Glutamatergic neuron (in vitro differentiated cells): ENCODE measurements around the gene NMNAT2. TPM values are rescaled to one million over a fixed set of nuclear protein-coding genes. Genes with fewer than 3 reads are reported as not detected.
"Not testable (repeated sequence)": the region's sequence is repeated elsewhere in the genome, so short reads cannot be mapped to it uniquely, and the experiment has no call there.

Experiments
- DNase-seq: peaks from one replicate; pipeline ENCODE4 v3.0.0; 2022
- H3K27ac Mint-ChIP-seq: one replicate; pipeline ENCODE4 v1.8.0; 2020; ENCODE audit warnings: mild to moderate bottlenecking, mixed read lengths, inconsistent platforms; ENCODE audit not compliant: unreplicated experiment
- H3K27me3 Mint-ChIP-seq: one replicate; pipeline ENCODE4 v1.8.0; 2020; ENCODE audit warnings: mild to moderate bottlenecking, moderate library complexity, mixed read lengths, inconsistent platforms; ENCODE audit not compliant: unreplicated experiment
- H3K36me3 Mint-ChIP-seq: one replicate; pipeline ENCODE4 v1.8.0; 2020; ENCODE audit warnings: mild to moderate bottlenecking, mixed read lengths, inconsistent platforms; ENCODE audit not compliant: unreplicated experiment
- H3K4me1 Mint-ChIP-seq: one replicate; pipeline ENCODE4 v1.8.0; 2020; ENCODE audit warnings: mild to moderate bottlenecking, low read depth, mixed read lengths, inconsistent platforms; ENCODE audit not compliant: unreplicated experiment
- H3K4me3 Mint-ChIP-seq: one replicate; pipeline ENCODE4 v1.8.0; 2020; ENCODE audit warnings: mild to moderate bottlenecking, mixed read lengths, inconsistent platforms; ENCODE audit not compliant: unreplicated experiment
- H3K9me3 Mint-ChIP-seq: one replicate; pipeline ENCODE4 v1.8.0; 2020; ENCODE audit warnings: mild to moderate bottlenecking, moderate library complexity, mixed read lengths, inconsistent platforms; ENCODE audit not compliant: unreplicated experiment
- CTCF ChIP-seq: fragments of 200-600 bp; sonication (generic); IDR thresholded peaks from one replicate; pipeline ENCODE4 v1.5.0; 2021; ENCODE audit not compliant: partially characterized antibody, unreplicated experiment
- total RNA-seq: library from RNA; stranded (reverse); fragmentation: NEBNext Ultra II Directional; extraction: Animal tissue kit (Norgen Biotek cat#: 25700); gene quantifications from one replicate; pipeline ENCODE4 v1.2.1, GENCODE V29; 2021; ENCODE audit not compliant: unreplicated experiment

Gene NMNAT2
- total RNA-seq, 1 donor from 2014 or later: 76.4 TPM

- Mint-ChIP-seq H3K27ac (no peak overlapping the region), H3K4me3 (no peak overlapping the region), H3K36me3 (no peaks in the 10 kb centered on the region), H3K27me3 (peaks cover 9% of the 10 kb centered on the region), H3K4me1 (peaks cover 42% of the 10 kb centered on the region), H3K9me3 (peaks cover 6% of the 10 kb centered on the region)
- DNase-seq: no peak
- TF ChIP-seq CTCF: no peak
Observed at GRCh38 chr1:183274836-183275235, 143.3 kb downstream of the NMNAT2 start.

- H3K4me1 Mint-ChIP-seq: peaks cover 39% of the 10 kb centered on the region
- H3K27ac Mint-ChIP-seq: peak overlapping the region; percentile 28
- not testable (repeated sequence) for H3K36me3 Mint-ChIP-seq, H3K4me3 Mint-ChIP-seq, H3K9me3 Mint-ChIP-seq, H3K27me3 Mint-ChIP-seq, DNase-seq
Observed at GRCh38 chr1:183273984-183274383, 144.2 kb downstream of the NMNAT2 start.

- DNase-seq: no peak
Observed at GRCh38 chr1:183273300-183273699, 144.9 kb downstream of the NMNAT2 start.

GRCh38 chr1:183272390-183272848 lies 145.8 kb downstream of the NMNAT2 start:
- Mint-ChIP-seq H3K4me1 (peaks cover 28% of the 10 kb centered on the region), H3K27me3 (peaks cover 8% of the 10 kb centered on the region), H3K27ac (peak overlapping the region; percentile 83)

More at GRCh38 chr1:183273300-183273699, 144.9 kb downstream of the NMNAT2 start:
- TF ChIP-seq CTCF: no peak
- Mint-ChIP-seq H3K27ac (peak overlapping the region; percentile 7), H3K36me3 (peaks cover 3% of the 10 kb centered on the region), H3K4me1 (peaks cover 32% of the 10 kb centered on the region), H3K9me3 (peaks cover 5% of the 10 kb centered on the region), H3K27me3 (peaks cover 8% of the 10 kb centered on the region), H3K4me3 (no peak overlapping the region)

GRCh38 chr1:183270541-183271141 lies 147.5 kb downstream of the NMNAT2 start:
- no peak for TF ChIP-seq CTCF
- H3K4me1 Mint-ChIP-seq: peaks cover 25% of the 10 kb centered on the region
- peaks cover 4% of the 10 kb centered on the region for H3K36me3 Mint-ChIP-seq
- no peak for DNase-seq
- H3K27me3 Mint-ChIP-seq: peaks cover 6% of the 10 kb centered on the region
- peaks cover 4% of the 10 kb centered on the region for H3K9me3 Mint-ChIP-seq
- no peak overlapping the region for H3K27ac Mint-ChIP-seq
- H3K4me3 Mint-ChIP-seq: no peak overlapping the region

More at GRCh38 chr1:183272390-183272848, 145.8 kb downstream of the NMNAT2 start:
- TF ChIP-seq CTCF: no peak
- Mint-ChIP-seq H3K9me3 (peaks cover 4% of the 10 kb centered on the region), H3K36me3 (peaks cover 4% of the 10 kb centered on the region), H3K4me3 (peak overlapping the region; percentile 13)
- no peak for DNase-seq
